GM19193 (cell line): ENCODE data around the gene FFAR3.

Experiments
- POLR2A ChIP-seq: IDR thresholded peaks from 4 replicates; pipeline ENCODE4 v1.6.1; 2011; ENCODE audit not compliant: insufficient read depth, insufficient read length; ENCODE audit errors: extremely low read depth

The FFAR3 gene

DNA sequence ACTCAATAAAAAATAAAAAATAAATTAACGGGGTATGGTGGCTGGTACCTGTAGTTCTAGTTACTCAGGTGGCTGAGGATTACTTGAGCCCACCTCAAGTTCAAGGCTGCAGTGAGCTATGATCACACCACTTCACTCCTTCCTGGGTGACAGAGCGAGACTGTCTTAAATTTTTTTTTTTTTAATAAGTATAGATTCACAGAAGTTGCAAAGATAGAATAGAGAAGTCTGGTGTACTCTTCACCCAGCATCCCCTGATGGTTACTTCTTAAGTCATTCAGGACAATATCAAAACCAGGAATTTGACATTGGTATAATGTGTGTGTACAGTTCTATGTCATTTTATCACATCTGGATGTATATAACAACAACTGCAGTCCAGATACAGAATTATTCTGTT lies 37.0 kb upstream of the FFAR3 start:
- no peak for TF ChIP-seq POLR2A

DNA sequence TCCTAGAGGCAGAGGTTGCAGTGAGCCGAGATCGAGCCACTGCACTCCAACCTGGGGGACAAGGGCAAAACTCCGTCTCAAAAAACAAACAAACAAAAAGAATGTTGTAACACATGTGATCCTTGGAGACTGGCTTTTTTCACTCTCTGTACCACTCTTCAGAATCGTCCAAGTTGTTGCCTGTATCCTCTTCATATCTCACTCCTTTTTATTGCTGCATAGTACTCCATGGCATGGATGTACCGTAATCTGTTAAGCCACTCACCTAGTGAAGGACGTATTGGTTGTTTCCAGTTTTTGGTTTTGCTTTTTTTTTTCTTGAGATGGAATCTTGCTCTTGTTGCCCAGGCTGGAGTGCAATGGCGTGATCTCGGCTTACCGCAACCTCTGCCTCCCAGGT lies 36.2 kb upstream of the FFAR3 start:
- no peak for TF ChIP-seq POLR2A

GRCh38 chr19:35327642-35328041 lies 30.6 kb upstream of the FFAR3 start:
- TF ChIP-seq POLR2A = no peak

- TF ChIP-seq POLR2A = peak; percentile 87
Observed at GRCh38 chr19:35328851-35329285, 29.4 kb upstream of the FFAR3 start, which contains the start of gene CD22. TSS of gene CD22 (plus strand) at chr19:35329187. CDS start at chr19:35332041, 2,854 bp downstream.

DNA sequence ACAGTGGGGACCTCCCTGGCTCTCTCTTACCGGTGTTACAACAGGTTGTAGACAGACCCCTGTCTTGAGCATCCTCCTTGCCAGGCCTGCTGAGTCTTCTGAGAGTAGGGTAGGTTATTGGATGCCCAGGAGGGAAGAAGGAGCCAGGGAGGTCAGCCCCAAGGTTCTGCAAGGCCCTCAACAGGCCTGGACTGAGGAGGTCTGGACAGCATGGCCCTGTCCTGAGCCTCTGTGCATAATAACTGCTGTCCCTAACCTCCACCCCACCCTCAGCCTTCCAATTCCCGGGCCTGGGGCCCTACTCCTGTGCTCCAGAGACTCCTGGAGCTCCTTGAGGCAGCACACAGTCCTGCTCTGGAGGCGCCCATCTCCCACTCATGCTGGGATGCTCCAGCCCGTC lies 28.9 kb upstream of the FFAR3 start:
- peak; percentile 9 for TF ChIP-seq POLR2A

- peak; percentile 68 for TF ChIP-seq POLR2A
Observed at GRCh38 chr19:35330475-35330874, 27.8 kb upstream of the FFAR3 start.

GRCh38 chr19:35331551-35332214 lies 26.6 kb upstream of the FFAR3 start:
- TF ChIP-seq POLR2A = peak; percentile 56

DNA sequence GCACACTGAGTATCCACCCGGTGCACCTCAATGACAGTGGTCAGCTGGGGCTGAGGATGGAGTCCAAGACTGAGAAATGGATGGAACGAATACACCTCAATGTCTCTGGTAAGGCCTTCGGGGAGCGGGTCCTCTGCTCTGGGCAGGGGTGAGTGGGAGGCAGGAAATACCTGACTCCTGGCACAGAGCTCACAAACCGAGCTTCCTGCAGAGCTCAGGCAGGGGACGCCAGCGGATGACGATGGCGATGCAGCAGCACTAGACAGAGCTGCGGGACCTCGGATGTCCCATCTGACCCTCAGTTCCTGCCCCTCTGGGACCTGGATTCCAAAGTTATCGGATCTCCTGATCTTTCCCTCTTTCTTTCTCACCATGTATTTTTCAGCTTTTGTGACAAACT lies 25.4 kb upstream of the FFAR3 start:
- TF ChIP-seq POLR2A = peak; percentile 59

GRCh38 chr19:35334144-35334753 lies 24.0 kb upstream of the FFAR3 start:
- TF ChIP-seq POLR2A = peak; percentile 25

DNA sequence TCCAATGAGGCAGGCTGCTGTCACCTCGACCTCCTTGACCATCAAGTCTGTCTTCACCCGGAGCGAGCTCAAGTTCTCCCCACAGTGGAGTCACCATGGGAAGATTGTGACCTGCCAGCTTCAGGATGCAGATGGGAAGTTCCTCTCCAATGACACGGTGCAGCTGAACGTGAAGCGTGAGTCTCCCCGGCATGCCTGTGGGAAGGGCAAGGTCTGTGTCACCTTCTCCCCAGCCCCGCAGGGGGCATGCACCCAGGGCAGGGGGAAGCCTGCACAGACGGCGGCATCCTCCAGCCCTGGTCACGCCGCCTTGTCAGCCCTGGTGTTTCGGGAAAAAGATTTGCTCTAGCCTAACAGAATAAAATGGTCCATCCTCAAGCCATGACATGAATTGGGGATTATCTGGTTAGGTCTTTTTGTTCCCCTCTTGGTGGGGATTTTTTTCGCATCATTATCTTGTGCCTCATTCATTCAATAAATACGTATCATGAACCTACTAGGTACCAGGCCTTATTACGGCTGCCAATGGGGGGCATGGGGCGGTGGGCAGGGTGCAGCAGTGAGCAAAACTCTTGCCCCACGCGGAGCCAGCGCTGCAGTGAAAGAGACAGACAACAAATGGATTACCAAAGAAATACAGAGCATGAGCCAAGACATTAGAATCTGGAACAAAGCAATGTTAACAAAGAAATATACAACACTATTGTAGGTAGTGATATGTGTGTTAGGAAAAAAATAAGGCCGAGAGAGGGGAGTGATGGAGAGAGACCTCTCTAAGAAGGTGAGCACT lies 21.9 kb upstream of the FFAR3 start:
- TF ChIP-seq POLR2A = no peak

DNA sequence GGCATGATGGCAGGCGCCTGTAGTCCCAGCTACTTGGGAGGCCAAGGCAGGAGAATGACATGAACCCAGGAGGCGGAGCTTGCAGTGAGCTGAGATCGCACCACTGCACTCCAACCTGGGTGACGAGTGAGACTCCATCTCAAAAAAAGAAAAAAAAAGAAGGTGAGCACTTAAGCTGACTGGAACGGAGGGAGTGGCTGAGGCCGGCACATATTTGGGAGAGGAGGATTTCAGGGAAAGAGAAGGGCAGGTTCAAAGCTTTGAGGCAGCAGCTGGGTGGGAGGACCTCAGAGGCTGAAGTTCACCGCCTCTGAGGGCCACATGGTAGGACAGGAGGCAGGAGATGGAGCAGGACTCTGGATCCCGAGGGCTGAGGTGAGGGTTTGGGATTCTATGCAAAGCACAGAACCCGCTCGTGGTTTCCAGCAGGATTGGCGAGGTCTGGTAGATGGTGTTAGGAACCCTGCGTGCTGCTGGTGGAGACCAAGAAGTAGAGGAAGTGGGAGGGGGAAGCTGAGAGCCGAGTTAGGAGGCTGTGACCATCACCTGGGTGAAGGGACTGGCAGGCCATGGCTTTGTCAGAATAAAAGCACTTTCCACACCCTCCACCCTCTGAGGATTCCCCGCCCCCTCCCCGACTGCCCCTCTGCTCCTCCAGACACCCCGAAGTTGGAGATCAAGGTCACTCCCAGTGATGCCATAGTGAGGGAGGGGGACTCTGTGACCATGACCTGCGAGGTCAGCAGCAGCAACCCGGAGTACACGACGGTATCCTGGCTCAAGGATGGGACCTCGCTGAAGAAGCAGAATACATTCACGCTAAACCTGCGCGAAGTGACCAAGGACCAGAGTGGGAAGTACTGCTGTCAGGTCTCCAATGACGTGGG lies 20.9 kb upstream of the FFAR3 start:
- TF ChIP-seq POLR2A = no peak

DNA sequence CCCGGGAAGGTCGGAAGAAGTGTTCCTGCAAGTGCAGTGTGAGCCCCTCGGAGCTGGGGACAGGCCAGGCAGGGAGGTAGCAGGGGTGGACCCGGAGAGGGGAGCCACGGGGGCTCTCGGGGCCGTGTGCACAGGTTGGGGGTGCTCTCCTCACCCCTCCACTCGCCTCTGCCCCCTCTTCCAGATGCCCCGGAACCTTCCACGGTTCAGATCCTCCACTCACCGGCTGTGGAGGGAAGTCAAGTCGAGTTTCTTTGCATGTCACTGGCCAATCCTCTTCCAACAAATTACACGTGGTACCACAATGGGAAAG lies 20.3 kb upstream of the FFAR3 start:
- TF ChIP-seq POLR2A = peak; percentile 51

- no peak for TF ChIP-seq POLR2A
Observed at GRCh38 chr19:35340431-35340830, 17.8 kb upstream of the FFAR3 start.

DNA sequence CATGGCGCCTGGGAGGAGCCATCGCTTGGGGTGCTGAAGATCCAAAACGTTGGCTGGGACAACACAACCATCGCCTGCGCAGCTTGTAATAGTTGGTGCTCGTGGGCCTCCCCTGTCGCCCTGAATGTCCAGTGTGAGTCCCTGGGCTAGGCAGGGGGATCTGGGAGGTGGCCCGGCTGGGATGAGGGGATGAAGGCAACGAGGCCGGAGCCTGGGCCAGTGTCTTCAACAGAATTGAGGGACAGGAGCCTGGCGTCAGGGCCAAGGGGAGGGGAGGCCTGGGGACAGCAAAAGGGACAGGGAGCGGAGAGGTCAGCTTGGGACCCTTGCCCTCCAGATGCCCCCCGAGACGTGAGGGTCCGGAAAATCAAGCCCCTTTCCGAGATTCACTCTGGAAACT lies 17.3 kb upstream of the FFAR3 start:
- TF ChIP-seq POLR2A = no peak

DNA sequence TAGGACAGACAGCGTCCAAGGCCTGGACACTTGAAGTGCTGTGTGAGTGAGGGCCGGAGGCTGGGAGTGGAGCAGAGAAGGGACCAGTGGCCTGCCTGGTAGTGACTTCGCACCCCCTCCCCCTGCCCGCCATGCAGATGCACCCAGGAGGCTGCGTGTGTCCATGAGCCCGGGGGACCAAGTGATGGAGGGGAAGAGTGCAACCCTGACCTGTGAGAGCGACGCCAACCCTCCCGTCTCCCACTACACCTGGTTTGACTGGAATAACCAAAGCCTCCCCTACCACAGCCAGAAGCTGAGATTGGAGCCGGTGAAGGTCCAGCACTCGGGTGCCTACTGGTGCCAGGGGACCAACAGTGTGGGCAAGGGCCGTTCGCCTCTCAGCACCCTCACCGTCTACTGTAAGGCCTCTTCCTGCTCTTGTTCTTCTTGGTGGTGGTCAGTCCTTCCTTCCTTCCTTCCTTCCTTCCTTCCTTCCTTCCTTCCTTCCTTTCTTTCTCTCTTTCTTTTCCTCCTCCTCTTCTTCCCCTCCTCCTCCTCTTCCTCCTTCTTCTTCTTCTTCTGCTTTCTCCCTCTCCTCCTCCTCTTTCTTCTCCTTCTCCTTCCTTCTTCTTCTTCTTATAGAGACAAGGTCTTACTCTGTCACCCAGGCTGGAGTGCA lies 16.6 kb upstream of the FFAR3 start:
- TF ChIP-seq POLR2A = no peak

DNA sequence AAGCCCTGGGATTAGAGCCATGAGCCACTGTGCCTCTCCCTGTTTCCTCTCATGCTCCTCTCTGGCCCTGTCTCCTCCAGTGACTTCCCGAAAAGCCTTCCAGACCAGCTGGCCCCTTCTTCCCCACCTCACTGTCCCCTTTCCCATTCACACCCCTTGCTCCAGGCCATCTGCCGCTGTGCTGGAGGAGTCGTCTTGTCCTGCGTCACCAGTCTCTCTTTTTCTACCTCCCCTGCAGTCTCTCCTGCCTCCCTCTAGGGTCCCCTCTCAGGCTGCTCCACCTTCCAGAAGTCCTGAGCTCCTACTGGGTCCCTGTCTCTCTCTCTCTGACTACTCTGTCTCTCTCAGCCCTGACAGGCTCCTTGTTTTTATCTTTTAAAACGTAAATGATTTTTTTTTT lies 15.8 kb upstream of the FFAR3 start:
- TF ChIP-seq POLR2A = no peak
